Karpas-422 (cell line): Measurements from ENCODE around the gene RUNX1. TPM values are rescaled to one million over a fixed set of nuclear protein-coding genes. Genes with fewer than 3 reads are reported as not detected.

Experiments used
- DNase-seq: peaks from one replicate; pipeline ENCODE4 v3.0.0-alpha.2; 2015
- H2AFZ ChIP-seq: fragments of 200-600 bp; sonication (generic); 2 replicates; pipeline ENCODE4 v1.6.1; 2014; ENCODE audit warnings: antibody characterized with exemption, low read length, mixed read lengths
- H3K27ac ChIP-seq: fragments of 200-600 bp; sonication (generic); 2 replicates; pipeline ENCODE4 v1.5.1; 2014; ENCODE audit warnings: mild to moderate bottlenecking, low read length, moderate library complexity
- H3K27me3 ChIP-seq: fragments of 200-600 bp; sonication (generic); 2 replicates; pipeline ENCODE4 v1.6.1; 2014; ENCODE audit warnings: low read length, mixed read lengths
- H3K36me3 ChIP-seq: fragments of 200-600 bp; sonication (generic); 2 replicates; pipeline ENCODE4 v1.6.1; 2014; ENCODE audit warnings: low read length, mixed read lengths; ENCODE audit not compliant: insufficient read depth
- H3K4me1 ChIP-seq: fragments of 200-600 bp; sonication (generic); 2 replicates; pipeline ENCODE4 v1.6.1; 2014; ENCODE audit warnings: mild to moderate bottlenecking, low read length, mixed read lengths
- H3K4me2 ChIP-seq: fragments of 200-600 bp; sonication (generic); 2 replicates; pipeline ENCODE4 v1.6.1; 2014; ENCODE audit warnings: low read length, low read depth, mild to moderate bottlenecking; ENCODE audit not compliant: poor library complexity, severe bottlenecking
- H3K4me3 ChIP-seq: fragments of 200-600 bp; sonication (generic); 2 replicates; pipeline ENCODE4 v1.5.1; 2014; ENCODE audit warnings: mild to moderate bottlenecking, antibody characterized with exemption, low read length, mixed read lengths
- H3K79me2 ChIP-seq: fragments of 200-600 bp; sonication (generic); 2 replicates; pipeline ENCODE4 v1.6.1; 2014; ENCODE audit warnings: mild to moderate bottlenecking, low read length, mixed read lengths
- H3K9ac ChIP-seq: fragments of 200-600 bp; sonication (generic); 2 replicates; pipeline ENCODE4 v1.6.0; 2014; ENCODE audit warnings: low read length
- H3K9me2 ChIP-seq: fragments of 200-600 bp; sonication (generic), shearing (Covaris generic); replicated peaks from 2 replicates; pipeline ENCODE4 v1.6.0; 2014; ENCODE audit warnings: mild to moderate bottlenecking, low read length, moderate library complexity; ENCODE audit not compliant: insufficient read depth
- H3K9me3 ChIP-seq: fragments of 300-700, 200-600 bp; sonication (generic); 2 replicates; pipeline ENCODE4 v1.6.1; 2014; ENCODE audit warnings: low read length, mixed read lengths
- H4K20me1 ChIP-seq: fragments of 200-600 bp; sonication (generic); 2 replicates; pipeline ENCODE4 v1.6.1; 2014; ENCODE audit warnings: mild to moderate bottlenecking, antibody characterized with exemption, low read length, low read depth; ENCODE audit not compliant: insufficient read depth
- total RNA-seq: library from RNA; depleted of rRNA; stranded (reverse); fragments of >200 nt; shearing (Covaris generic); gene quantifications from 2 replicates; pipeline ENCODE4 v1.2.3, GENCODE V29; 2014; ENCODE audit warnings: low replicate concordance

Gene RUNX1
- total RNA-seq, 1 experiment from 2014 or later = 20.5 TPM

DNA sequence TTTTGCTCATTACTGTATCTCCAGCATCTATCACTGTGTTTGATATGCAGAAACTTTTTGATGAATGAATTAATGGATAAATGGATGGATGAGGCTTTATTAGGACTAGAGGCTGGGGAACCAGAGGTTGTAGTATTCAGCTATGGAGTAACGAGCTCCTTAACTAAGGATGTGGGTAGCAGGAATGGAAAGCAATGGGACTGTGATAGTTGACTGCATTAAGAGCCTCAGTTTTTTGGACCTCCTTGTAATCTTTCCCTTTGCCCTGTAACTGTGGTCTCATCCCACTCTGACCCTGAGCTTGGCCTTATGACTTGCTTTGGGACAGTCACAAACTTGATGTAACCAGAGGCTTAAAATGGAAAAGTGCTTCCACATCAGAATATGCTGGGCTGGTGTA is 9.0 kb upstream of the RUNX1 start:
- Histone ChIP-seq H4K20me1 (no peaks in the 10 kb centered on the region), H3K4me1 (peaks cover 18% of the 10 kb centered on the region), H3K4me2 (no peak overlapping the region), H3K9me2 (no peaks in the 10 kb centered on the region), H3K79me2 (no peaks in the 10 kb centered on the region), H3K4me3 (no peak overlapping the region), H3K27ac (no peak overlapping the region), H3K9me3 (no peaks in the 10 kb centered on the region), H3K9ac (no peak overlapping the region), H3K27me3 (no peaks in the 10 kb centered on the region), H2AFZ (no peak overlapping the region), H3K36me3 (no peaks in the 10 kb centered on the region)
- DNase-seq = no peak

DNA sequence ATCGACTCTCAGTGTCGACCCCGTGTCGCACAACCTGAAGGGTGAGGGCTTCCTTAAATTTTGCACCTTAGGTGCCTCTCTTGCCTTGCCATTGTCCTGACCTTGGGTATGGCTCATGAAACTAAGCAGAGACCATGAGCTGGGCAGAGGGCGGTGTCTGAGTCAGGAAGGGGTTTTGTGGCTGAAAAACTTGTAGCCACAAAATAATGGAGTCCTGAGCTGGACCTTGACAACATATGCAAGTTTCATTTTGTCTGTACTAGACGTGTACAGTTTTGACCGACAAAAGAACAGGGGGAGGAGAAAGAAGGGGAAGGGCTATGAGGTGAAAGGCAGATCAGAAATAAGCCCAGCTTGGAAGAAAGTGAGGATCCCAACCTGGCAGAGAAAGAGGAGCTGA is 8.3 kb upstream of the RUNX1 start:
- DNase-seq = no peak
- Histone ChIP-seq H3K27me3 (no peaks in the 10 kb centered on the region), H3K4me1 (peaks cover 18% of the 10 kb centered on the region), H3K9me3 (no peaks in the 10 kb centered on the region), H4K20me1 (no peaks in the 10 kb centered on the region), H3K4me3 (no peak overlapping the region), H2AFZ (no peak overlapping the region), H3K79me2 (no peaks in the 10 kb centered on the region), H3K9me2 (no peaks in the 10 kb centered on the region), H3K27ac (no peak overlapping the region), H3K36me3 (no peaks in the 10 kb centered on the region), H3K9ac (no peak overlapping the region), H3K4me2 (no peak overlapping the region)

DNA sequence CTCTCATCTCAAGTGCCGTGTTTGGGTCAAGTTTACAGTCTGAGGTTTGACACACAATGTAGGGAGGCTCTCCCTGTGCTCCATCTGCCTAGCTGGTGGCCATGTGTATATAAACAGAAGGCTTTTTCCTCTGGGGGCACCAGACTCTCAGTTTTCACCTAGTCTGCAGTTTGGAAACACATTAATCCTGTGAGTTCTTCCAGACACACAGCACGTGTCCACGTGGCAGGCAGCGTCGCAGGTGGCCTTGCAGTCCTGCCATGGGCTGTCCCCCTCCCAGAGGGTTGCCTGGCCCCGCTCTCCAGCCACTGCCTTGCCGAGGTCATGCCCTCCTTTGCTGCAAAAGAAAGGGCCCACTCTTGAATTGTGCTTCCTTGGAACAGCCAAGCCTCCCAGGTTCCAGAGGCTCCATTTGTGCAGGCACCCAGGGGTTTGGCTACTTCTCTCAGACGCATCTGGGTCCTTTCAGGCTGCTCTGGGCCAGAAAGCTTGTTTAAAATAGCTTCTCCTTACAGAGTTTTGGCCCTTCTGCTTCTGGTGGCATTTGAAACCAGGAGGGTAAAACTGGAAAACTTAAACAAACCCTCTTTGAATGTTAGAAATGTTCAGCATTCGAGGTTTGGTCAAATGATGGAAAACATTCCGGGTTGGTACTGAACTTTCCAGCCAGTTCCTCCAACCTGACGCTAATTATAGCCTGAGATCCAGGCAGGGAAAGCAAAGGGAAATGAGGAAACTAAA is 4.4 kb upstream of the RUNX1 start:
- Histone ChIP-seq H4K20me1 (no peaks in the 10 kb centered on the region), H3K79me2 (peaks cover 3% of the 10 kb centered on the region), H3K9me2 (no peaks in the 10 kb centered on the region), H3K36me3 (no peaks in the 10 kb centered on the region), H3K27me3 (no peaks in the 10 kb centered on the region), H3K9me3 (no peaks in the 10 kb centered on the region), H3K27ac (no peak overlapping the region), H3K4me1 (peaks cover 46% of the 10 kb centered on the region), H3K4me2 (no peak overlapping the region), H2AFZ (no peak overlapping the region), H3K4me3 (no peak overlapping the region), H3K9ac (no peak overlapping the region)
- no peak for DNase-seq

DNA sequence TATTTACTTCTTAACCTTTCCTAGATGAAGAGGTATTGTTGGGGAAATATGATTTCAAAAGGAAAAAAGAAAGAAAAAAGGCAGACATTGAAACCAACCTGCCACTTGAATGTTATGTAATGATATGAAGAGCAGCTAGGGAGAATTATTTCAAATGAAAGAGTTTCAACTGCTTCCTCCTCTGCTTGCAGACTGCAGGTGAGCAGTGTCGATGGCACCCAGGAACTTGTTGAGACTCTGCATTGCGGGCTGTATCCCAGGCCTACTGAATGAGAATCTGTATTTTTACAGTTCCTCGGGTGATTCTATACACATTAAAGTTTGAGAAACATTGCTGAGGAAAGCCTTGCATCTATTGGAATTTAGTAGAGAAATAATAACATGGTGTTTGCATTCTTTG is 3.7 kb upstream of the RUNX1 start:
- Histone ChIP-seq H2AFZ (no peak overlapping the region), H3K4me1 (peaks cover 50% of the 10 kb centered on the region), H3K27me3 (no peaks in the 10 kb centered on the region), H3K79me2 (peaks cover 10% of the 10 kb centered on the region), H3K9ac (no peak overlapping the region), H3K9me2 (no peaks in the 10 kb centered on the region), H3K9me3 (no peaks in the 10 kb centered on the region), H3K36me3 (no peaks in the 10 kb centered on the region), H4K20me1 (no peaks in the 10 kb centered on the region), H3K4me2 (no peak overlapping the region), H3K4me3 (no peak overlapping the region), H3K27ac (no peak overlapping the region)
- no peak for DNase-seq

DNA sequence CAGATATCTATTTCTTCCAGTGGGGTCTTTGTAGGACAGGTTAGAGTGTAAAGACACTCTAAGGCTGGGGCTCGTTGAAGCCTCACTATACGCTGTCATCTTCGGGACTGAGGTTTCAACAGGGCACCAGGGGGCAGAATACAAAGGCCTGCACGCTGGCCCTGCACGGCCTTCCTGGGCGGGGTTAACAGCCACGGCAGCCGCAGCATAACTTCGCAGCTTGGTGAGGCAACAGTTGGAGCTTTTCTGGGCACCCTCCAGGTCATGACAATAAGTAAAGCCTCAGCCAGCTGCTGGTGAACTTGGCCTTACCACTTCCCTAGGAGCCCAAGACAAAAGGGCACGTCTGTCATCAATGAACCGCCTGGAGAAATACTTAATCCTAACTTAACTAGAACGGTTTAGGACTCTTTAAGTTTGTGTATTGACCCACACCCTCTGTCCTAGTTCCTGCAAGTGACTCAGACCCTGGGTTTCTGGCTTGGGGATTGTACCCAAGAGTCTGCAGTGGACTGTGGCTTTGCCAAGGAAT is 2.3 kb upstream of the RUNX1 start:
- H3K27ac ChIP-seq = peak overlapping the region; percentile 87
- H3K4me2 ChIP-seq = peak overlapping the region; percentile 89
- H3K9me3 ChIP-seq = no peaks in the 10 kb centered on the region
- peak; percentile 92 for DNase-seq
- peaks cover 25% of the 10 kb centered on the region for H3K79me2 ChIP-seq
- no peaks in the 10 kb centered on the region for H3K9me2 ChIP-seq
- peak overlapping the region; percentile 74 for H3K9ac ChIP-seq
- no peak overlapping the region; the same call in 1 of the 2 replicates for H3K4me3 ChIP-seq
- no peaks in the 10 kb centered on the region for H3K27me3 ChIP-seq
- H3K36me3 ChIP-seq = 0 out of 2 replicates have a peak, but pooled peaks cover under 1% of the 10 kb centered on the region
- H2AFZ ChIP-seq = peak overlapping the region; percentile 62; the same call in 1 of the 2 replicates
- 0 out of 2 replicates have a peak, but pooled peaks cover 1% of the 10 kb centered on the region for H4K20me1 ChIP-seq
- peaks cover 64% of the 10 kb centered on the region for H3K4me1 ChIP-seq

DNA sequence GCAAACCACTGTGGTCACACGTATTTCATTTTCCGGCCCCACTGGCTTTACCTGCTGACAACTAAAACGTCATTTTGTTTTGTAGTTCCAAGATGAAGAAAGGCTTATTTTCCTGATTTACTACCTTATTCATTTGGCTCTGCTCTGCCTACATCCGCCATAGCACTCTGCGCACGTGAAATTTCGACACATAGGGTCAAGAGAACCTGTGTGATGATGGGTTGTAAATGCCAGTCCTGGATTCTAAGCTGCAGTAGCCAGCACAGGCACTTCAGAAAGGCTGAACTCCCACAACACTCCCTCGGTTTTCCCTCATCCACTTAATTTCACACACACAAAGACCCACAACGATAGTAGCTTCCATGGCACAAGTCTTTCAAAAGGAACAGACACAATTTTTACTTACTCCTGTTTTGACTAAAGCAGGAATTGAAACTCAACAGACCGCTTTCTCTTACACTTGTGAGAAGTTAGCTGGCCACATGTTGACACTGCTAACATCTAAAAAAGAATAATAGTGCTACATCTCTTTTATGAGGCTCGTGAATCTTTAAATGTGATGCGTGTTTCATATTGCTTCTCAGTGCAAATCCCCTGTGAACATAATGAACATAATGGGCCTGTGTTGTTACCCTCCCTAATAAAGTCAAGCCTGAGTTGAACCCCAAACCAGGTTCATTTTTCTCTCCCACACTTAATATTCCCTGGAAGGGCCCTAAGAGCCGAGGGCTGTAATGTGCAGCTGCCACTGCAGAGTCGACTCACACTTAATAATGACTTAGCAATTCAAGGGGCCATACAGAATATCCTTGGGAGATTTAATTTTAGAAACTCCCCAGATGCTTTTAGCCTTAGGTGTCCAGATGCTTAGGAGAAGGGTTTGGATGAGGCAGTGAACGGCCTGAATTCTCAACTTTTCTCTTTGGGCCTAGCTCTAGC is 1.5 kb upstream of the RUNX1 start:
- Histone ChIP-seq H3K9me3 (no peaks in the 10 kb centered on the region), H3K4me3 (peak overlapping the region; percentile 69; the same call in 1 of the 2 replicates), H3K27ac (peak overlapping the region; percentile 87), H3K9me2 (no peaks in the 10 kb centered on the region), H3K36me3 (peaks cover 7% of the 10 kb centered on the region; the same call in 1 of the 2 replicates), H4K20me1 (0 out of 2 replicates have a peak, but pooled peaks cover 3% of the 10 kb centered on the region), H3K9ac (peak overlapping the region; percentile 74), H2AFZ (peak overlapping the region; percentile 62), H3K4me2 (peak overlapping the region; percentile 89), H3K27me3 (no peaks in the 10 kb centered on the region), H3K4me1 (peaks cover 71% of the 10 kb centered on the region), H3K79me2 (peaks cover 32% of the 10 kb centered on the region)
- DNase-seq = peak; percentile 49

DNA sequence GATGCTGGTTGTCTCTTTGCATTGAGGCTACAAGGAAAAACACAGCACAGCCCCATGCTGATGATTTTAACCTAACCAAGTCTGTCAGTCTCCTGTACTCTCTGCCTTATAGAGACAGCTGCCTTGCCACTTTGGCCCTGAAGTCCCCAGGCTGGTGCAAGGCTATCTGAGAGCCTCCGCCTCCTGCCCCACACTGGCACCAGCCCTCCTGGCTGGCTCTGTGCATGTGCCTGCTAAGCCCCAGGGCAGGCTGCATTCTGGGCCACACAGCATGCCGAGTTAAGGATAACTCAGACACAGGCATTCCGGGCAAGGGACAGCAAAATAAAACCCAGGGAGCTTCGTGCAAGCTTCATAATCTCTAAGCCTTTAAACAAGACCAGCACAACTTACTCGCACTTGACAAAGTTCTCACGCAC is 910 bp downstream of the RUNX1 start:
- Histone ChIP-seq H3K27ac (peak overlapping the region; percentile 87), H3K9me3 (no peaks in the 10 kb centered on the region), H3K27me3 (no peaks in the 10 kb centered on the region), H3K4me1 (peaks cover 84% of the 10 kb centered on the region), H3K9me2 (no peaks in the 10 kb centered on the region), H3K36me3 (peaks cover 12% of the 10 kb centered on the region; the same call in 1 of the 2 replicates), H4K20me1 (peaks cover 6% of the 10 kb centered on the region; the same call in 1 of the 2 replicates), H3K79me2 (peaks cover 56% of the 10 kb centered on the region), H3K9ac (peak overlapping the region; percentile 74), H3K4me3 (peak overlapping the region; percentile 69), H3K4me2 (peak overlapping the region; percentile 89), H2AFZ (peak overlapping the region; percentile 62; the same call in 1 of the 2 replicates)
- peak; percentile 75 for DNase-seq
